HL-60 (cell line): ENCODE results near the gene MTMR6.

Experiments
- CTCF ChIP-seq: IDR thresholded peaks from one replicate; pipeline ENCODE4 v1.5.1; 2011; ENCODE audit warnings: low read length, control low read depth, inconsistent platforms; ENCODE audit not compliant: insufficient read depth
- POLR2AphosphoS5 ChIP-seq: IDR thresholded peaks from 2 replicates; pipeline ENCODE4 v1.6.1; 2012; ENCODE audit warnings: low read depth

- TF ChIP-seq CTCF (no peak), POLR2AphosphoS5 (no peak)
Observed at GRCh38 chr13:25252752-25253151, 34.5 kb downstream of the MTMR6 start.
